Neural progenitor cell (in vitro differentiated cells): Measurements from ENCODE around the gene GPRC6A. TPM values are rescaled to one million over a fixed set of nuclear protein-coding genes. Genes with fewer than 3 reads are reported as not detected.

Experiments used
- DNase-seq: peaks from one replicate; pipeline ENCODE4 v3.0.0-alpha.2; 2016; ENCODE audit warnings: low spot score
- H2AFZ ChIP-seq: fragments of 200-600 bp; sonication (generic); replicated peaks from 2 replicates; pipeline ENCODE4 v1.6.1; 2016; ENCODE audit warnings: antibody characterized with exemption
- H3F3A ChIP-seq: fragments of 200-600 bp; sonication (generic); 2 replicates; pipeline ENCODE4 v1.6.1; 2016; ENCODE audit warnings: antibody characterized with exemption, low read depth
- H3K27ac ChIP-seq: fragments of 200-600 bp; sonication (generic); 2 replicates; pipeline ENCODE4 v1.5.1; 2016; ENCODE audit warnings: mild to moderate bottlenecking
- H3K27me3 ChIP-seq: fragments of 200-600 bp; sonication (generic); 2 replicates; pipeline ENCODE4 v1.6.1; 2016; ENCODE audit warnings: mild to moderate bottlenecking, moderate library complexity
- H3K36me3 ChIP-seq: fragments of 200-600 bp; sonication (generic); 2 replicates; pipeline ENCODE4 v1.5.1; 2016
- H3K4me1 ChIP-seq: fragments of 200-600 bp; sonication (generic); 2 replicates; pipeline ENCODE4 v1.6.1; 2016; ENCODE audit warnings: mixed run types
- H3K4me2 ChIP-seq: fragments of 200-600 bp; sonication (generic); 2 replicates; pipeline ENCODE4 v1.6.1; 2016
- H3K4me3 ChIP-seq: fragments of 200-600 bp; sonication (generic); 2 replicates; pipeline ENCODE4 v1.5.1; 2016
- H3K79me2 ChIP-seq: fragments of 200-600 bp; sonication (generic); 2 replicates; pipeline ENCODE4 v1.6.1; 2016; ENCODE audit warnings: low read depth
- H3K9ac ChIP-seq: fragments of 200-600 bp; sonication (generic); 2 replicates; pipeline ENCODE4 v1.6.1; 2016
- H3K9me3 ChIP-seq: fragments of 200-600 bp; sonication (generic); 2 replicates; pipeline ENCODE4 v1.5.1; 2016; ENCODE audit warnings: low read depth
- H4K20me1 ChIP-seq: fragments of 200-600 bp; sonication (generic); 2 replicates; pipeline ENCODE4 v1.6.1; 2016; ENCODE audit warnings: low read depth
- H3K27ac Mint-ChIP-seq: 3 replicates; pipeline ENCODE4 v1.8.0; 2021; ENCODE audit warnings: mixed read lengths
- H3K27me3 Mint-ChIP-seq: 2 replicates; pipeline ENCODE4 v1.8.0; 2022; ENCODE audit warnings: low read depth, mild to moderate bottlenecking, inconsistent platforms, moderate library complexity, mixed read lengths; ENCODE audit not compliant: insufficient read depth
- H3K36me3 Mint-ChIP-seq: 3 replicates; pipeline ENCODE4 v1.8.0; 2021; ENCODE audit warnings: mixed read lengths
- H3K4me1 Mint-ChIP-seq: 3 replicates; pipeline ENCODE4 v1.8.0; 2021; ENCODE audit warnings: mixed read lengths
- H3K4me3 Mint-ChIP-seq: 3 replicates; pipeline ENCODE4 v1.8.0; 2021; ENCODE audit warnings: mild to moderate bottlenecking, moderate library complexity, mixed read lengths
- H3K9me3 Mint-ChIP-seq: 3 replicates; pipeline ENCODE4 v1.8.0; 2020; ENCODE audit warnings: mixed read lengths
- CTCF ChIP-seq: fragments of 200-600 bp; sonication (generic); IDR thresholded peaks from 2 replicates; pipeline ENCODE4 v1.5.1; 2017; ENCODE audit warnings: antibody characterized with exemption, mild to moderate bottlenecking
- EZH2 ChIP-seq: fragments of 200-600 bp; sonication (generic); IDR thresholded peaks from 2 replicates; pipeline ENCODE4 v1.6.1; 2017; ENCODE audit warnings: antibody characterized with exemption, mild to moderate bottlenecking, moderate library complexity
- EZH2phosphoT487 ChIP-seq: fragments of 200-600 bp; sonication (generic); IDR thresholded peaks from 2 replicates; pipeline ENCODE4 v1.6.1; 2017; ENCODE audit warnings: antibody characterized with exemption
- total RNA-seq: library from RNA; depleted of rRNA; stranded (reverse); fragments of >200 nt; gene quantifications from 2 replicates; pipeline ENCODE4 v1.2.3, GENCODE V29; 2015; ENCODE audit warnings: low replicate concordance

Gene GPRC6A
- total RNA-seq, 1 donor from 2014 or later = not detected

GRCh38 chr6:116859264-116859663 lies 30.4 kb upstream of the GPRC6A start:
- Histone ChIP-seq H3K9ac (no peak overlapping the region), H3K27me3 (no peaks in the 10 kb centered on the region), H3F3A (no peaks in the 10 kb centered on the region), H3K9me3 (peaks cover 18% of the 10 kb centered on the region), H3K27ac (no peak overlapping the region), H3K4me1 (no peaks in the 10 kb centered on the region), H4K20me1 (no peaks in the 10 kb centered on the region), H3K4me2 (no peak overlapping the region), H3K36me3 (peaks cover 8% of the 10 kb centered on the region), H3K4me3 (no peak overlapping the region), H3K79me2 (no peaks in the 10 kb centered on the region), H2AFZ (no peak overlapping the region)
- Mint-ChIP-seq H3K27ac (no peak overlapping the region), H3K36me3 (no peaks in the 10 kb centered on the region), H3K4me3 (no peak overlapping the region), H3K27me3 (peaks cover 2% of the 10 kb centered on the region), H3K4me1 (no peaks in the 10 kb centered on the region), H3K9me3 (peaks cover 19% of the 10 kb centered on the region)
- no peak for TF ChIP-seq EZH2phosphoT487
- no peak for TF ChIP-seq CTCF
- TF ChIP-seq EZH2 = no peak
- no peak for DNase-seq

- TF ChIP-seq EZH2 (no peak), EZH2phosphoT487 (no peak), CTCF (no peak)
- no peak for DNase-seq
- no peaks in the 10 kb centered on the region for H3K36me3 Mint-ChIP-seq
- Histone ChIP-seq H3K27me3 (no peaks in the 10 kb centered on the region), H3K9ac (no peak overlapping the region), H3K27ac (no peak overlapping the region), H3K79me2 (no peaks in the 10 kb centered on the region), H2AFZ (no peak overlapping the region), H3K36me3 (peaks cover 8% of the 10 kb centered on the region), H4K20me1 (no peaks in the 10 kb centered on the region), H3K4me2 (no peak overlapping the region), H3K4me1 (no peaks in the 10 kb centered on the region), H3K4me3 (no peak overlapping the region), H3F3A (no peaks in the 10 kb centered on the region), H3K9me3 (peaks cover 18% of the 10 kb centered on the region)
- peaks cover 2% of the 10 kb centered on the region for H3K27me3 Mint-ChIP-seq
- H3K4me1 Mint-ChIP-seq = no peaks in the 10 kb centered on the region
- H3K9me3 Mint-ChIP-seq = peaks cover 24% of the 10 kb centered on the region
- H3K27ac Mint-ChIP-seq = no peak overlapping the region
- no peak overlapping the region for H3K4me3 Mint-ChIP-seq
Measured at GRCh38 chr6:116858060-116858459, 29.2 kb upstream of the GPRC6A start.

GRCh38 chr6:116847227-116847626 lies 18.3 kb upstream of the GPRC6A start:
- Histone ChIP-seq H3K4me1 (no peaks in the 10 kb centered on the region), H3K27ac (no peak overlapping the region), H3K4me3 (no peak overlapping the region), H2AFZ (no peak overlapping the region), H3F3A (no peaks in the 10 kb centered on the region), H3K9ac (no peak overlapping the region), H3K27me3 (no peaks in the 10 kb centered on the region), H4K20me1 (no peaks in the 10 kb centered on the region), H3K36me3 (no peaks in the 10 kb centered on the region), H3K79me2 (no peaks in the 10 kb centered on the region), H3K4me2 (no peak overlapping the region), H3K9me3 (no peaks in the 10 kb centered on the region)
- Mint-ChIP-seq H3K4me3 (no peak overlapping the region), H3K27ac (no peak overlapping the region), H3K36me3 (no peaks in the 10 kb centered on the region), H3K9me3 (no peaks in the 10 kb centered on the region), H3K4me1 (no peaks in the 10 kb centered on the region), H3K27me3 (peaks cover 3% of the 10 kb centered on the region)
- DNase-seq = no peak
- TF ChIP-seq EZH2 (no peak), EZH2phosphoT487 (no peak), CTCF (peak; percentile 25)

- Mint-ChIP-seq H3K27ac (no peak overlapping the region), H3K4me3 (no peak overlapping the region), H3K4me1 (no peaks in the 10 kb centered on the region), H3K36me3 (no peaks in the 10 kb centered on the region), H3K27me3 (peaks cover 3% of the 10 kb centered on the region), H3K9me3 (no peaks in the 10 kb centered on the region)
- no peak overlapping the region for H3K27ac ChIP-seq
- no peaks in the 10 kb centered on the region for H3F3A ChIP-seq
- no peak overlapping the region for H2AFZ ChIP-seq
- H3K4me2 ChIP-seq = no peak overlapping the region
- TF ChIP-seq CTCF (no peak), EZH2 (no peak), EZH2phosphoT487 (no peak)
- H3K9ac ChIP-seq = no peak overlapping the region
- DNase-seq = no peak
- H3K79me2 ChIP-seq = no peaks in the 10 kb centered on the region
- no peaks in the 10 kb centered on the region for H3K27me3 ChIP-seq
- no peaks in the 10 kb centered on the region for H3K9me3 ChIP-seq
- H3K4me3 ChIP-seq = no peak overlapping the region
- H3K4me1 ChIP-seq = no peaks in the 10 kb centered on the region
- H4K20me1 ChIP-seq = no peaks in the 10 kb centered on the region
- no peaks in the 10 kb centered on the region for H3K36me3 ChIP-seq
Measured at GRCh38 chr6:116842459-116842858, 13.6 kb upstream of the GPRC6A start.
